H1 (cell line): Measurements from ENCODE around the gene OSBPL2. TPM values are rescaled to one million over a fixed set of nuclear protein-coding genes. Genes with fewer than 3 reads are reported as not detected.

ENCODE experiments used
- CTCF ChIA-PET: fragments of 300-600 bp; sonication (Branson Sonifier 250); formaldehyde crosslinking; loops from one replicate; lab custom pipeline; 2021; ENCODE audit not compliant: partially characterized antibody; lab: Charles Lee
- POLR2A ChIA-PET: fragments of 300-600 bp; sonication (Branson Sonifier 250); formaldehyde crosslinking; loops from one replicate; lab custom pipeline; 2021; ENCODE audit warnings: inconsistent platforms; ENCODE audit not compliant: partially characterized antibody; lab: Charles Lee
- DNase-seq, 2 experiments: peaks; one replicate each; pipeline versions ENCODE4 v3.0.0 to v3.0.0-alpha.2; 2010 to 2022; ENCODE audit warnings: low spot score in 2 of 2, low read depth in 1 of 2, mixed read lengths in 1 of 2
- FAIRE-seq: peaks from 2 replicates; lab custom pipeline; 2011; peaks lifted over from hg19 to GRCh38; lab: Jason Lieb, UNC
- H2AFZ ChIP-seq: 2 replicates; pipeline ENCODE4 v1.8.1; 2012; ENCODE audit warnings: low read length, inconsistent platforms
- H2AK5ac ChIP-seq: 2 replicates; pipeline ENCODE4 v1.6.1; 2013; ENCODE audit warnings: low read depth, low read length
- H2BK120ac ChIP-seq: replicated peaks from 2 replicates; pipeline ENCODE3; 2013; ENCODE audit warnings: low read depth, low read length, inconsistent platforms
- H2BK12ac ChIP-seq: 2 replicates; pipeline ENCODE4 v1.6.1; 2013; ENCODE audit warnings: low read depth, low read length
- H2BK15ac ChIP-seq: 2 replicates; pipeline ENCODE4 v1.6.1; 2013; ENCODE audit warnings: low read length
- H2BK20ac ChIP-seq: 2 replicates; pipeline ENCODE4 v1.6.1; 2013; ENCODE audit warnings: low read length
- H2BK5ac ChIP-seq: 2 replicates; pipeline ENCODE4 v1.6.1; 2013; ENCODE audit warnings: low read depth, low read length
- H3K14ac ChIP-seq: 2 replicates; pipeline ENCODE4 v1.6.1; 2013; ENCODE audit warnings: inconsistent platforms; ENCODE audit not compliant: insufficient read length
- H3K18ac ChIP-seq: 2 replicates; pipeline ENCODE4 v1.6.1; 2013; ENCODE audit warnings: low read length; ENCODE audit errors: extremely low read depth
- H3K23ac ChIP-seq: 2 replicates; pipeline ENCODE4 v1.6.1; 2013; ENCODE audit warnings: inconsistent platforms; ENCODE audit not compliant: insufficient read length
- H3K23me2 ChIP-seq: 2 replicates; pipeline ENCODE4 v1.6.1; 2013; ENCODE audit warnings: low read depth, low read length
- H3K27ac ChIP-seq: 2 replicates; pipeline ENCODE4 v1.6.1; 2011; ENCODE audit warnings: low read depth, low read length, inconsistent platforms
- H3K27me3 ChIP-seq, 4 experiments: replicated peaks in 1 of 4; 1 replicate in 1 of 4; 2 replicates in 3 of 4; pipeline versions ENCODE4 v1.6.1 to v1.8.1; 2011 to 2013; ENCODE audit warnings: low read length in 3 of 4, mild to moderate bottlenecking in 3 of 4, inconsistent platforms in 2 of 4, mixed read lengths in 2 of 4, moderate library complexity in 1 of 4; ENCODE audit not compliant: control insufficient read depth in 3 of 4, insufficient read depth in 3 of 4; ENCODE audit errors: extremely low read depth in 1 of 4
- H3K36me3 ChIP-seq, 4 experiments: 2 replicates each; pipeline versions ENCODE4 v1.6.1 to v1.8.1; 2011 to 2013; ENCODE audit warnings: mild to moderate bottlenecking in 4 of 4, low read length in 3 of 4, moderate library complexity in 2 of 4, control low read depth in 1 of 4, inconsistent platforms in 1 of 4; ENCODE audit not compliant: insufficient read depth in 4 of 4, control insufficient read depth in 2 of 4
- H3K4ac ChIP-seq: replicated peaks from 2 replicates; pipeline ENCODE3; 2013; ENCODE audit warnings: low read length, low read depth, mixed read lengths, inconsistent platforms; ENCODE audit not compliant: insufficient read length
- H3K4me1 ChIP-seq, 4 experiments: replicated peaks in 1 of 4; 1 replicate in 1 of 4; 2 replicates in 3 of 4; pipeline versions ENCODE4 v1.6.1 to v1.8.1; 2011 to 2013; ENCODE audit warnings: low read length in 3 of 4, inconsistent platforms in 2 of 4, mixed read lengths in 1 of 4; ENCODE audit not compliant: insufficient read depth in 4 of 4, control insufficient read depth in 3 of 4
- H3K4me2 ChIP-seq, 2 experiments: 2 replicates each; pipeline versions ENCODE4 v1.6.1 to v1.8.1; 2011 to 2013; ENCODE audit warnings: low read depth in 2 of 2, low read length in 2 of 2, control low read depth in 1 of 2, inconsistent platforms in 1 of 2, mild to moderate bottlenecking in 1 of 2; ENCODE audit not compliant: insufficient read depth in 1 of 2
- H3K4me3 ChIP-seq, 4 experiments: fragments of 200-600, 300-600 bp in 1 of 4; sonication (generic), shearing (Covaris generic), sonication (Bioruptor Twin) in 1 of 4; 2 replicates each; pipeline versions ENCODE4 v1.5.1 to v1.8.1; 2011 to 2016; ENCODE audit warnings: low read length in 4 of 4, low read depth in 3 of 4, control low read depth in 2 of 4, inconsistent platforms in 2 of 4, mild to moderate bottlenecking in 2 of 4, mixed read lengths in 1 of 4, moderate library complexity in 1 of 4; ENCODE audit not compliant: insufficient read depth in 2 of 4; ENCODE audit errors: extremely low read depth in 1 of 4
- H3K56ac ChIP-seq: replicated peaks from 2 replicates; pipeline ENCODE3; 2013; ENCODE audit warnings: low read depth, mild to moderate bottlenecking, mixed read lengths, low read length, inconsistent platforms; ENCODE audit not compliant: insufficient read length
- H3K79me1 ChIP-seq: 2 replicates; pipeline ENCODE4 v1.6.1; 2013; ENCODE audit warnings: low read depth, low read length, control low read depth
- H3K79me2 ChIP-seq, 2 experiments: 2 replicates each; pipeline versions ENCODE4 v1.6.1 to v1.8.1; 2012 to 2013; ENCODE audit warnings: low read length in 2 of 2, mild to moderate bottlenecking in 2 of 2, inconsistent platforms in 1 of 2; ENCODE audit not compliant: insufficient read depth in 2 of 2, control insufficient read depth in 1 of 2
- H3K9ac ChIP-seq, 4 experiments: replicated peaks in 1 of 4; 1 replicate in 1 of 4; 2 replicates in 3 of 4; pipeline versions ENCODE4 v1.6.1 to v1.8.1; 2011 to 2013; ENCODE audit warnings: low read depth in 3 of 4, low read length in 3 of 4, control low read depth in 2 of 4, mild to moderate bottlenecking in 2 of 4, moderate library complexity in 2 of 4, inconsistent platforms in 1 of 4; ENCODE audit errors: extremely low read depth in 1 of 4
- H3K9me3 ChIP-seq, 2 experiments: 2 replicates each; pipeline versions ENCODE4 v1.6.1 to v1.8.1; 2012 to 2013; ENCODE audit warnings: mild to moderate bottlenecking in 2 of 2, moderate library complexity in 2 of 2, control low read depth in 1 of 2, inconsistent platforms in 1 of 2, low read depth in 1 of 2, low read length in 1 of 2, mixed read lengths in 1 of 2; ENCODE audit not compliant: insufficient read depth in 2 of 2
- H4K20me1 ChIP-seq, 2 experiments: replicated peaks in 1 of 2; 2 replicates each; pipeline versions ENCODE3 to v1.8.1; 2011 to 2013; ENCODE audit warnings: inconsistent platforms in 2 of 2, low read length in 2 of 2, mild to moderate bottlenecking in 1 of 2; ENCODE audit not compliant: insufficient read depth in 2 of 2, control insufficient read depth in 1 of 2
- H4K5ac ChIP-seq: 2 replicates; pipeline ENCODE4 v1.6.1; 2013; ENCODE audit warnings: low read length, low read depth, mixed read lengths, inconsistent platforms; ENCODE audit not compliant: insufficient read length
- H4K8ac ChIP-seq: 2 replicates; pipeline ENCODE4 v1.8.0; 2013; ENCODE audit warnings: mild to moderate bottlenecking, moderate library complexity, low read length, inconsistent platforms; ENCODE audit not compliant: insufficient read depth; ENCODE audit errors: extremely low read depth
- H4K91ac ChIP-seq: replicated peaks from 2 replicates; pipeline ENCODE3; 2013; ENCODE audit warnings: low read length, mixed read lengths, inconsistent platforms; ENCODE audit not compliant: insufficient read length
- ASH2L ChIP-seq: fragments of 200-600, 300-600 bp; sonication (generic); IDR thresholded peaks from one replicate; pipeline ENCODE4 v1.7.1; 2017; ENCODE audit warnings: low read length
- BRCA1 ChIP-seq: IDR thresholded peaks from 2 replicates; pipeline ENCODE4 v1.6.1; 2012; ENCODE audit warnings: low read depth, low read length, improper control_type of control experiment
- EGR1 ChIP-seq: IDR thresholded peaks from 2 replicates; pipeline ENCODE4 v1.6.1; 2011; ENCODE audit warnings: low read depth, low read length, borderline replicate concordance
- EP300 ChIP-seq, 2 experiments: IDR thresholded peaks; 1 replicate in 1 of 2; 2 replicates in 1 of 2; pipeline ENCODE4 v1.6.1; 2011 to 2012; ENCODE audit warnings: low read depth in 2 of 2, low read length in 2 of 2, mild to moderate bottlenecking in 2 of 2, borderline replicate concordance in 1 of 2, inconsistent platforms in 1 of 2, moderate library complexity in 1 of 2
- KDM5A ChIP-seq: fragments of 200-600 bp; IDR thresholded peaks from 2 replicates; pipeline ENCODE4 v1.7.1; 2012; ENCODE audit warnings: mild to moderate bottlenecking, low read length, inconsistent platforms, mixed read lengths
- RNF2 ChIP-seq: fragments of 200-900, 300-1000 bp; sonication (generic); IDR thresholded peaks from 2 replicates; pipeline ENCODE4 v1.7.1; 2016; ENCODE audit warnings: borderline replicate concordance, low read depth, mild to moderate bottlenecking, antibody characterized with exemption, low read length; ENCODE audit not compliant: poor library complexity, severe bottlenecking; ENCODE audit errors: missing control alignments
- SIX5 ChIP-seq: IDR thresholded peaks from 2 replicates; pipeline ENCODE4 v1.6.1; 2011; ENCODE audit warnings: mild to moderate bottlenecking, low read depth, low read length
- WGBS, 2 experiments: shearing (Covaris generic) in 1 of 2; methylation state at CpG; one replicate each; pipeline versions ENCODE4 v1.1.6 to v1.1.7; 2013 to 2015; ENCODE audit warnings: low lambda C conversion rate in 2 of 2, mixed read lengths in 2 of 2, inconsistent platforms in 1 of 2, low coverage in 1 of 2, missing lambda C conversion rate in 1 of 2; ENCODE audit not compliant: insufficient replicate concordance in 2 of 2, insufficient coverage in 1 of 2, insufficient read length in 1 of 2; ENCODE audit errors: extremely low coverage in 1 of 2, missing lambda C conversion rate in 1 of 2; 5-methylcytosine and 5-hydroxymethylcytosine counted together
- polyA plus RNA-seq, 7 experiments: library from polyadenylated mRNA; depleted of rRNA in 3 of 7; stranded (reverse) in 5 of 7; unstranded in 2 of 7; fragments of >200 nt in 5 of 7; fragments of 200-250 nt in 2 of 7; gene quantifications; 1 replicate in 5 of 7; 2 replicates in 1 of 7; 4 replicates in 1 of 7; pipeline versions ENCODE4 v1.2.1 to v1.2.3, GENCODE V29; 2011 to 2013; ENCODE audit warnings: missing spikeins in 2 of 7, mixed read lengths in 2 of 7
- total RNA-seq: library from RNA; stranded (reverse); fragmentation: NEBNext Ultra II Directional; extraction: Animal tissue kit (Norgen Biotek cat#: 25700); gene quantifications from 2 replicates; pipeline ENCODE4 v1.2.1, GENCODE V29; 2021
- TF ChIP-seq, protein P1 (sequence below): IDR thresholded peaks from 2 replicates; pipeline ENCODE4 v1.6.1; 2012; ENCODE audit warnings: inconsistent platforms
- TF ChIP-seq, protein P2 (sequence below), 3 experiments: IDR thresholded peaks; 1 replicate in 2 of 3; 2 replicates in 1 of 3; pipeline versions ENCODE4 v1.5.1 to v1.6.1; 2011; ENCODE audit warnings: low read length in 3 of 3, mild to moderate bottlenecking in 3 of 3, inconsistent platforms in 2 of 3, low read depth in 1 of 3, moderate library complexity in 1 of 3; ENCODE audit not compliant: insufficient read depth in 1 of 3; ENCODE audit errors: control extremely low read depth in 1 of 3

OSBPL2 gene
- total and polyA plus RNA-seq, 2 of the 8 experiments (the other 6 are each of a cell fraction or from before 2014, with no cell fraction given), result 11.7 to 42.4 TPM

DNA sequence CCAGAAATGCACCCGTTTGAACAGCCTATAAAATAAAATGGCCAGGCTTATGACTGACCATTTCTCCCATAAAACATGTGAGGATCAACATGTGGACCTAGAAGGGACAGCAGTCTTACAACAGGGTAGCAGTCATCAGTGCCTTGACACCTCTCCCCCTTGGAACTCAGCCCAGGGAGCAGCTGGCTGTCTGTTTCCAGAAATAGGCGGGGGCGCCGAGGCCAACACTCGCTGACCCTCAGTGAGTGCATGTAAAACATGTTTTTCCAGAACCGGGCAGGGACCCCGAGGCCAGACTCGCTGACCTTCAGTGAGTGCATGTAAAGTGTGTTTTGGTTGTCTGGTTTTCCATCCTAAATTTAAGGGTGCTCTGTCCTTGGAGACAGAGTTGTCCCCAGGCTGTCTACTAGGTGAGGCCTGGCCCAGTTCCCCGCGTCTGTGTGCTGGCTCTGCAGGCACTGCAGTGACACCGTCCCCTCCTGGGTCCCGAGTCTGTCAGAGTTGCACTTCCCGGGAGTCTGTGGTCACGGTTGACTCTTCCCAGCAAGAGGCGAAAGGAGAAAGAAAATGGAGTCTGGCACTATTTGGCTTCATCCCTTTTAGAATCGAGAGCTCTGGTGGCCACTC, 44.7 kb downstream of the OSBPL2 start:
- H2BK5ac ChIP-seq, result no peak overlapping the region
- no peak overlapping the region for H3K4ac ChIP-seq
- ChIA-PET POLR2A (no interaction called here), CTCF (interaction anchor here (0.7 kb wide), 1 partner anchor 11 kb away, joined by 3 read pairs; no protein-coding TSS in a partner anchor)
- no peak overlapping the region for H3K4me2 ChIP-seq
- H3K4me3 ChIP-seq, result no peak overlapping the region
- no peaks in the 10 kb centered on the region for H3K27me3 ChIP-seq
- H3K27ac ChIP-seq, result no peak overlapping the region
- 93% methylated on average over 15 of the region's 16 CpGs; no CpG with 5 or more reads in 1 of the 2 experiments for WGBS, 2 experiments
- H2BK20ac ChIP-seq, result no peak overlapping the region
- H3K79me2 ChIP-seq, result no peaks in the 10 kb centered on the region
- peaks cover 8 to 45% (median 32%) of the 10 kb centered on the region in 4 experiments for H3K36me3 ChIP-seq
- no peak overlapping the region for H2AFZ ChIP-seq
- DNase-seq (no peak), FAIRE-seq (no peak)
- peaks cover 3% of the 10 kb centered on the region; the same call in 1 of the 2 replicates for H3K23me2 ChIP-seq
- H3K56ac ChIP-seq, result no peak overlapping the region
- no peak overlapping the region for H4K5ac ChIP-seq
- peaks cover 0 to 5% of the 10 kb centered on the region in 2 experiments for H4K20me1 ChIP-seq
- no peaks in the 10 kb centered on the region for H3K9me3 ChIP-seq
- no peak overlapping the region for H3K14ac ChIP-seq
- H4K91ac ChIP-seq, result no peak overlapping the region
- H2BK120ac ChIP-seq, result no peak overlapping the region
- no peak overlapping the region for H2BK15ac ChIP-seq
- no peak overlapping the region for H4K8ac ChIP-seq
- no peak overlapping the region for H3K23ac ChIP-seq
- no peaks in the 10 kb centered on the region for H3K4me1 ChIP-seq
- H3K9ac ChIP-seq, result no peak overlapping the region
- H2BK12ac ChIP-seq, result no peak overlapping the region
- H2AK5ac ChIP-seq, result no peak overlapping the region
- no peaks in the 10 kb centered on the region for H3K79me1 ChIP-seq
- H3K18ac ChIP-seq, result no peak overlapping the region
- TF ChIP-seq EP300 (IDR thresholded peaks at IDR 0.05; ENCODE audit: borderline replicate concordance in 1 of 2, low read depth in 2 of 2, low read length in 2 of 2) (no peak), ASH2L (no peak), BRCA1 (no peak), EGR1 (no peak), SIX5 (no peak), RNF2 (no peak), KDM5A (no peak)
- TF ChIP-seq, protein P1, sequence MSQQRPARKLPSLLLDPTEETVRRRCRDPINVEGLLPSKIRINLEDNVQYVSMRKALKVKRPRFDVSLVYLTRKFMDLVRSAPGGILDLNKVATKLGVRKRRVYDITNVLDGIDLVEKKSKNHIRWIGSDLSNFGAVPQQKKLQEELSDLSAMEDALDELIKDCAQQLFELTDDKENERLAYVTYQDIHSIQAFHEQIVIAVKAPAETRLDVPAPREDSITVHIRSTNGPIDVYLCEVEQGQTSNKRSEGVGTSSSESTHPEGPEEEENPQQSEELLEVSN, result no peak
- TF ChIP-seq, protein P2, sequence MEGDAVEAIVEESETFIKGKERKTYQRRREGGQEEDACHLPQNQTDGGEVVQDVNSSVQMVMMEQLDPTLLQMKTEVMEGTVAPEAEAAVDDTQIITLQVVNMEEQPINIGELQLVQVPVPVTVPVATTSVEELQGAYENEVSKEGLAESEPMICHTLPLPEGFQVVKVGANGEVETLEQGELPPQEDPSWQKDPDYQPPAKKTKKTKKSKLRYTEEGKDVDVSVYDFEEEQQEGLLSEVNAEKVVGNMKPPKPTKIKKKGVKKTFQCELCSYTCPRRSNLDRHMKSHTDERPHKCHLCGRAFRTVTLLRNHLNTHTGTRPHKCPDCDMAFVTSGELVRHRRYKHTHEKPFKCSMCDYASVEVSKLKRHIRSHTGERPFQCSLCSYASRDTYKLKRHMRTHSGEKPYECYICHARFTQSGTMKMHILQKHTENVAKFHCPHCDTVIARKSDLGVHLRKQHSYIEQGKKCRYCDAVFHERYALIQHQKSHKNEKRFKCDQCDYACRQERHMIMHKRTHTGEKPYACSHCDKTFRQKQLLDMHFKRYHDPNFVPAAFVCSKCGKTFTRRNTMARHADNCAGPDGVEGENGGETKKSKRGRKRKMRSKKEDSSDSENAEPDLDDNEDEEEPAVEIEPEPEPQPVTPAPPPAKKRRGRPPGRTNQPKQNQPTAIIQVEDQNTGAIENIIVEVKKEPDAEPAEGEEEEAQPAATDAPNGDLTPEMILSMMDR (IDR thresholded peaks at IDR 0.05; ENCODE audit: control extremely low read depth in 1 of 3, insufficient read depth in 1 of 3, low read depth in 1 of 3, low read length in 3 of 3), result no peak
